ENCODE data around the gene DYRK3.

- TF ChIP-seq POLR2A (IDR thresholded peaks at IDR 0.05) (no peak), CTCF (IDR thresholded peaks at IDR 0.05) (no peak)
Observed at GRCh38 chr1:206590025-206590758, 45.1 kb upstream of the DYRK3 start.

Data from vagina (tissue), 2 donors.